Glutamatergic neuron (in vitro differentiated cells): ENCODE measurements around the gene HTR1D. TPM values are rescaled to one million over a fixed set of nuclear protein-coding genes. Genes with fewer than 3 reads are reported as not detected.

Source experiments
- DNase-seq: peaks from one replicate; pipeline ENCODE4 v3.0.0; 2022
- H3K27ac Mint-ChIP-seq: one replicate; pipeline ENCODE4 v1.8.0; 2020; ENCODE audit warnings: mild to moderate bottlenecking, mixed read lengths, inconsistent platforms; ENCODE audit not compliant: unreplicated experiment
- H3K27me3 Mint-ChIP-seq: one replicate; pipeline ENCODE4 v1.8.0; 2020; ENCODE audit warnings: mild to moderate bottlenecking, moderate library complexity, mixed read lengths, inconsistent platforms; ENCODE audit not compliant: unreplicated experiment
- H3K36me3 Mint-ChIP-seq: one replicate; pipeline ENCODE4 v1.8.0; 2020; ENCODE audit warnings: mild to moderate bottlenecking, mixed read lengths, inconsistent platforms; ENCODE audit not compliant: unreplicated experiment
- H3K4me1 Mint-ChIP-seq: one replicate; pipeline ENCODE4 v1.8.0; 2020; ENCODE audit warnings: mild to moderate bottlenecking, low read depth, mixed read lengths, inconsistent platforms; ENCODE audit not compliant: unreplicated experiment
- H3K4me3 Mint-ChIP-seq: one replicate; pipeline ENCODE4 v1.8.0; 2020; ENCODE audit warnings: mild to moderate bottlenecking, mixed read lengths, inconsistent platforms; ENCODE audit not compliant: unreplicated experiment
- H3K9me3 Mint-ChIP-seq: one replicate; pipeline ENCODE4 v1.8.0; 2020; ENCODE audit warnings: mild to moderate bottlenecking, moderate library complexity, mixed read lengths, inconsistent platforms; ENCODE audit not compliant: unreplicated experiment
- CTCF ChIP-seq: fragments of 200-600 bp; sonication (generic); IDR thresholded peaks from one replicate; pipeline ENCODE4 v1.5.0; 2021; ENCODE audit not compliant: partially characterized antibody, unreplicated experiment
- total RNA-seq: library from RNA; stranded (reverse); fragmentation: NEBNext Ultra II Directional; extraction: Animal tissue kit (Norgen Biotek cat#: 25700); gene quantifications from one replicate; pipeline ENCODE4 v1.2.1, GENCODE V29; 2021; ENCODE audit not compliant: unreplicated experiment

HTR1D gene
- total RNA-seq, 1 donor from 2014 or later, result 0.20 TPM

- H3K27ac Mint-ChIP-seq, result no peak overlapping the region
- H3K4me3 Mint-ChIP-seq, result no peak overlapping the region
- H3K9me3 Mint-ChIP-seq, result peaks cover 6% of the 10 kb centered on the region
- DNase-seq, result no peak
- no peaks in the 10 kb centered on the region for H3K4me1 Mint-ChIP-seq
- no peaks in the 10 kb centered on the region for H3K27me3 Mint-ChIP-seq
- peaks cover 11% of the 10 kb centered on the region for H3K36me3 Mint-ChIP-seq
- TF ChIP-seq CTCF, result no peak
Measured at GRCh38 chr1:23251812-23252211, 34.5 kb upstream of the HTR1D start.

- no peak for DNase-seq
- no peaks in the 10 kb centered on the region for H3K4me1 Mint-ChIP-seq
- no peaks in the 10 kb centered on the region for H3K9me3 Mint-ChIP-seq
- H3K36me3 Mint-ChIP-seq, result peaks cover 7% of the 10 kb centered on the region
- no peak for TF ChIP-seq CTCF
- no peaks in the 10 kb centered on the region for H3K27me3 Mint-ChIP-seq
- no peak overlapping the region for H3K27ac Mint-ChIP-seq
- H3K4me3 Mint-ChIP-seq, result no peak overlapping the region
Measured at GRCh38 chr1:23249787-23250454, 32.6 kb upstream of the HTR1D start.

- H3K9me3 Mint-ChIP-seq, result no peaks in the 10 kb centered on the region
- H3K4me1 Mint-ChIP-seq, result no peaks in the 10 kb centered on the region
- H3K27me3 Mint-ChIP-seq, result no peaks in the 10 kb centered on the region
- H3K27ac Mint-ChIP-seq, result no peak overlapping the region
- TF ChIP-seq CTCF, result no peak
- DNase-seq, result no peak
- no peak overlapping the region for H3K4me3 Mint-ChIP-seq
- no peaks in the 10 kb centered on the region for H3K36me3 Mint-ChIP-seq
Measured at GRCh38 chr1:23247276-23247675, 30.0 kb upstream of the HTR1D start.

GRCh38 chr1:23246274-23246673 lies 29.0 kb upstream of the HTR1D start:
- H3K36me3 Mint-ChIP-seq, result no peaks in the 10 kb centered on the region
- H3K27me3 Mint-ChIP-seq, result no peaks in the 10 kb centered on the region
- no peak for TF ChIP-seq CTCF
- no peak overlapping the region for H3K27ac Mint-ChIP-seq
- no peaks in the 10 kb centered on the region for H3K4me1 Mint-ChIP-seq
- no peaks in the 10 kb centered on the region for H3K9me3 Mint-ChIP-seq
- H3K4me3 Mint-ChIP-seq, result no peak overlapping the region
- DNase-seq, result no peak

- TF ChIP-seq CTCF, result no peak
- H3K4me1 Mint-ChIP-seq, result no peaks in the 10 kb centered on the region
- H3K27me3 Mint-ChIP-seq, result no peaks in the 10 kb centered on the region
- no peak overlapping the region for H3K27ac Mint-ChIP-seq
- H3K36me3 Mint-ChIP-seq, result no peaks in the 10 kb centered on the region
- H3K9me3 Mint-ChIP-seq, result no peaks in the 10 kb centered on the region
- DNase-seq, result no peak
- no peak overlapping the region for H3K4me3 Mint-ChIP-seq
Measured at GRCh38 chr1:23244256-23244761, 27.0 kb upstream of the HTR1D start.
